CD4-positive, alpha-beta T cell treated with Interleukin-4 for 1 hour (primary cell): ENCODE data around the gene MACROD2.
"Not testable (repeated sequence)": the region's sequence is repeated elsewhere in the genome, so short reads cannot be mapped to it uniquely, and the experiment has no call there.

ENCODE experiments used
- DNase-seq, 2 donors: peaks; one replicate each; pipeline ENCODE4 v3.0.0-alpha.2; 2020 to 2022

The MACROD2 gene

GRCh38 chr20:14981486-14981885, 986.2 kb downstream of the MACROD2 start:
- not testable (repeated sequence) for DNase-seq

- not testable (repeated sequence) for DNase-seq
Observed at GRCh38 chr20:14982324-14982723, 987.0 kb downstream of the MACROD2 start.

GRCh38 chr20:14984305-14984704, 989.0 kb downstream of the MACROD2 start:
- DNase-seq: no peak

- DNase-seq: no peak
Observed at GRCh38 chr20:14984768-14985622, 989.7 kb downstream of the MACROD2 start.

GRCh38 chr20:14986026-14986655, 990.8 kb downstream of the MACROD2 start:
- DNase-seq: no peak

- DNase-seq: no peak
Observed at GRCh38 chr20:14986656-14987055, 991.3 kb downstream of the MACROD2 start.

- no peak for DNase-seq
Observed at GRCh38 chr20:14989535-14990290, 994.4 kb downstream of the MACROD2 start.

- no peak for DNase-seq
Observed at GRCh38 chr20:14991023-14991422, 995.7 kb downstream of the MACROD2 start.

- DNase-seq: no peak
Observed at GRCh38 chr20:14992153-14992552, 996.8 kb downstream of the MACROD2 start.

- no peak for DNase-seq
Observed at GRCh38 chr20:14992961-14993360, 997.6 kb downstream of the MACROD2 start.

- no peak for DNase-seq
Observed at GRCh38 chr20:14996883-14997672, 1001.8 kb downstream of the MACROD2 start.

GRCh38 chr20:14997791-14998190, 1002.5 kb downstream of the MACROD2 start:
- DNase-seq: no peak

GRCh38 chr20:15005300-15005986, 1010.1 kb downstream of the MACROD2 start:
- DNase-seq: no peak

- no peak for DNase-seq
Observed at GRCh38 chr20:15011631-15012030, 1016.3 kb downstream of the MACROD2 start.

- no peak for DNase-seq
Observed at GRCh38 chr20:15012566-15012965, 1017.2 kb downstream of the MACROD2 start.

GRCh38 chr20:15016875-15017274, 1021.6 kb downstream of the MACROD2 start:
- DNase-seq: not testable (repeated sequence)

GRCh38 chr20:15018966-15019365, 1023.6 kb downstream of the MACROD2 start:
- DNase-seq: no peak

- no peak for DNase-seq
Observed at GRCh38 chr20:15020845-15021244, 1025.5 kb downstream of the MACROD2 start.

- DNase-seq: no peak
Observed at GRCh38 chr20:15022921-15023320, 1027.6 kb downstream of the MACROD2 start.

GRCh38 chr20:15026759-15027158, 1031.4 kb downstream of the MACROD2 start:
- no peak for DNase-seq

GRCh38 chr20:15030826-15031225, 1035.5 kb downstream of the MACROD2 start:
- DNase-seq: no peak
